GM19099 (cell line): ENCODE results near the gene ZGPAT.

Experiments used
- POLR2A ChIP-seq: IDR thresholded peaks from 3 replicates; pipeline ENCODE4 v1.6.1; 2011; ENCODE audit warnings: low read depth; ENCODE audit not compliant: insufficient read length; ENCODE audit errors: extremely low read depth

ZGPAT gene

GRCh38 chr20:63781181-63781580 is 73.3 kb downstream of the ZGPAT start:
- TF ChIP-seq POLR2A = no peak

DNA sequence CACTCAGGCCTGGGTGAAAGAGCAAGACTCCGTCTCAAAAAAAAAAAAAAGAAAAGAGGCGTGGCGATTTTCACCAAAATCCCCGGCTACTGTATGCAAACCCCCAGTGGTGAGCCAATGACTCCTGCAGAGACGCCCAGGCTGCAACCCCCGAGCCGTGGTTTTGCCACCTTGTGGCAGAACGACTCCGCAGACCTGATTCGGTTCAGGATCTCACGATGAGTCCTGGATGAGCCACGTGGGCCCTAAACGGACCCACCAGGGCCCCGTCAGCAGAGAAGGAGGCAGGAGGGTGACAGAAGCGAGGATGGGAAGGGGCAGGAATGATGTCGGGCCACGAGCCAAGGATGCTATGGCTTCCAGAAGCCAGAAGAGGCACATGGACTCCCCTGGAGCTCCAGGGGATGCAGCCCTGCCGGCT is 74.2 kb downstream of the ZGPAT start:
- TF ChIP-seq POLR2A = no peak

- no peak for TF ChIP-seq POLR2A
Measured at GRCh38 chr20:63782521-63782971, 74.7 kb downstream of the ZGPAT start.

DNA sequence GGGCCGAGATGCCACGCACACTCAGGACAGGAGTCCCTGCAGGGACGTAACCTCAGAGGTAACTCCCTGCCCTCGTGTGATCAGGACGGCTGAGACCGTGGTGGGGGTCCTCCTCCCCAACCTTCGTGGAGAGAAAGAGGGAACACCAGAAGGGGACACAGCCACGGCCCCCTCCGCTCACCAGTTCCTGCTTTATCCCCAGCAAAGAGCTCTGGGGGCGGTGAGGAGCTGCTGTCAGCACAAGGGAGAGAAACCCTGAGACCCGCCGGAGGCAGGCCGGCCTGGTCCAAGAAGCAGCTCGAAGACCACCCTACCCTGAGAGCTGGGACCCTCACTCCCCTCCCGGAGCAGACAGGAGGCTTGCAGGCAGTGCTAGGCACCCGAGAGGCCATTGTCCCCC is 76.1 kb downstream of the ZGPAT start:
- TF ChIP-seq POLR2A = no peak

DNA sequence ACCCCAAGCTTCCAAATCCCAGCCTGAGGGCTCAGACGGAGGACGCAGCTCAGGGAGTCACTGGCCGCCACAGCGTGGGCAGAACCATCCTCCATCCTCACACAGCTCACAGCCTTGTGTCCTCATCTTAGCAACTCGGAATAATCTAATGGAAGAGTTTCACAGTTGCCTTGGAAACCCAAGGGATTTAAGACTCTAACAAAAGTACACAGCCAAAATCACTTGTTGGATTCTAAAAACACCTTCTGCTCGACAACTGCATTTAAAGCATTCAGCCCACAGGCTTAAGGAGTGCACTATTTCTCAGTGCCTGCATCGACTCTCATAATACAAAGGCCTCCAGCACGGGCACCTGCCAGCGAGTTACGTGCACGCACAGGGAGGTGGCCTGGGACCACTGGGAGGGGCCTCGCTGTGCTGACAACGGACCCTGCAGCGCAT is 77.9 kb downstream of the ZGPAT start:
- TF ChIP-seq POLR2A = no peak
